ENCODE data around the gene C2orf69. TPM values are rescaled to one million over a fixed set of nuclear protein-coding genes. Genes with fewer than 3 reads are reported as not detected.

Gene C2orf69
- total and polyA plus RNA-seq, 2 of the 8 experiments (the other 6 are each of a cell fraction or from before 2014, with no cell fraction given) = 3.9 to 32.0 TPM

DNA sequence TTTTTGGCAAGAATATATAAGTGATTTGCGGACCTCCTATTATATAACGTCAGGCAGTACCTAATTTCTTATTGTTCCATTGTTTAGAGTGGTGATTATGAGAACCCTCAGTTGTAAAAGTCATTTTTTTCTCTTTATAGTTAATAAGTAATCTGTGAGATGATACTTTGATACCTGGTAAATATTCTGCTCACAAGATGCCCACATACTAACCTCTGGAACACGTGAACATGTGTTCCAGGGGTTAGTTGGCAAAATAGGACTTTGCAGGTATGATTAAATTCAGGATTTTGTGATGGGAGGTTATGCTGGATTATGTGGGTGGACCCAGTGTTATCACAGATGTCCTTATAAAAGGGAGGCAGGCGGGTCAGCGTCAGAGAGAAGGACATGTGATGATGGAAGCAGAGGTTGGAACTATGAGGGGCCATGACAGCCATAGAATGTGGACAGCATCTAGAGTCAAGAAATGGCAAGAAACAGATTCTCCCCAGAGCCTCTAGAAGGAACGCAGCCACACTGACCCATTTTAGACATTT lies 61.1 kb downstream of the C2orf69 start:
- FAIRE-seq (no peak), DNase-seq (ENCODE audit: low read depth in 1 of 2, low spot score in 2 of 2) (no peak)
- no peak overlapping the region for H2BK15ac ChIP-seq (ENCODE audit: low read length)
- no peaks in the 10 kb centered on the region for H3K4me1 ChIP-seq (replicated peaks in 1 of 4; ENCODE audit: control insufficient read depth in 3 of 4, insufficient read depth in 4 of 4, low read length in 3 of 4)
- H3K27me3 ChIP-seq (replicated peaks in 1 of 4; ENCODE audit: control insufficient read depth in 3 of 4, extremely low read depth in 1 of 4, insufficient read depth in 3 of 4, low read length in 3 of 4) = no peaks in the 10 kb centered on the region
- H3K79me2 ChIP-seq (ENCODE audit: control insufficient read depth in 1 of 2, insufficient read depth in 2 of 2, low read length in 2 of 2) = no peaks in the 10 kb centered on the region
- no peaks in the 10 kb centered on the region; a peak in 2 of 8 replicates for H3K36me3 ChIP-seq (ENCODE audit: control insufficient read depth in 2 of 4, insufficient read depth in 4 of 4, low read length in 3 of 4)
- POLR2A ChIA-PET (ENCODE audit: partially characterized antibody) = interaction anchor here (1.1 kb wide), 1 partner anchor 16 kb away, joined by 3 read pairs; no protein-coding TSS in a partner anchor
- no peak overlapping the region for H2BK5ac ChIP-seq (ENCODE audit: low read depth, low read length)
- no peak overlapping the region for H3K14ac ChIP-seq (ENCODE audit: insufficient read length)
- H2BK120ac ChIP-seq (replicated peaks; ENCODE audit: low read depth, low read length) = no peak overlapping the region
- no peak overlapping the region for H2AK5ac ChIP-seq (ENCODE audit: low read depth, low read length)
- H3K27ac ChIP-seq (ENCODE audit: low read depth, low read length) = no peak overlapping the region
- no peak overlapping the region for H3K4ac ChIP-seq (replicated peaks; ENCODE audit: insufficient read length, low read depth, low read length)
- no peaks in the 10 kb centered on the region for H3K23me2 ChIP-seq (ENCODE audit: low read depth, low read length)
- H3K9ac ChIP-seq (replicated peaks in 1 of 4; ENCODE audit: extremely low read depth in 1 of 4, low read depth in 3 of 4, low read length in 3 of 4) = no peak overlapping the region
- H3K4me3 ChIP-seq (ENCODE audit: extremely low read depth in 1 of 4, insufficient read depth in 2 of 4, low read depth in 3 of 4, low read length in 4 of 4) = no peak overlapping the region
- H2BK12ac ChIP-seq (ENCODE audit: low read depth, low read length) = no peak overlapping the region
- no peak overlapping the region for H3K23ac ChIP-seq (ENCODE audit: insufficient read length)
- H3K18ac ChIP-seq (ENCODE audit: extremely low read depth, low read length) = no peak overlapping the region
- H2BK20ac ChIP-seq (ENCODE audit: low read length) = no peak overlapping the region
- H3K79me1 ChIP-seq (ENCODE audit: low read depth, low read length) = no peaks in the 10 kb centered on the region
- 93% methylated on average over 6 of the region's 6 CpGs; no CpG with 5 or more reads in 1 of the 2 experiments for whole genome bisulfite sequencing, 2 experiments (ENCODE audit: extremely low coverage in 1 of 2, insufficient coverage in 1 of 2, insufficient read length in 1 of 2, insufficient replicate concordance in 2 of 2, low coverage in 1 of 2, low lambda C conversion rate in 2 of 2, missing lambda C conversion rate in 1 of 2)
- CTCF ChIA-PET (ENCODE audit: partially characterized antibody) = interaction anchor here (1.2 to 1.5 kb wide), 3 partner anchors 25 to 604 kb away, joined by 3 to 7 read pairs (median 3); no protein-coding TSS in a partner anchor
- no peak overlapping the region for H4K5ac ChIP-seq (ENCODE audit: insufficient read length, low read depth, low read length)
- H3K4me2 ChIP-seq (ENCODE audit: insufficient read depth in 1 of 2, low read depth in 2 of 2, low read length in 2 of 2) = no peak overlapping the region
- H3K56ac ChIP-seq (replicated peaks; ENCODE audit: insufficient read length, low read depth, low read length) = no peak overlapping the region
- H2AFZ ChIP-seq (ENCODE audit: low read length) = no peak overlapping the region
- no peak overlapping the region for H4K91ac ChIP-seq (replicated peaks; ENCODE audit: insufficient read length, low read length)
- no peak overlapping the region for H4K8ac ChIP-seq (ENCODE audit: extremely low read depth, insufficient read depth, low read length)
- no peaks in the 10 kb centered on the region for H4K20me1 ChIP-seq (replicated peaks in 1 of 2; ENCODE audit: control insufficient read depth in 1 of 2, insufficient read depth in 2 of 2, low read length in 2 of 2)
- H3K9me3 ChIP-seq (ENCODE audit: insufficient read depth in 2 of 2, low read depth in 1 of 2, low read length in 1 of 2) = no peaks in the 10 kb centered on the region
- TF ChIP-seq GABPA (IDR thresholded peaks at IDR 0.05; ENCODE audit: borderline replicate concordance, insufficient read depth, low read length) = no peak
- TF ChIP-seq GTF2F1 (IDR thresholded peaks at IDR 0.05; ENCODE audit: borderline replicate concordance, low read depth, low read length) = no peak
- TF ChIP-seq SAP30 (IDR thresholded peaks at IDR 0.05; ENCODE audit: insufficient read depth, insufficient replicate concordance, low read length) = no peak

All from H1 (cell line).